Endothelial cell of umbilical vein (primary cell): ENCODE measurements around the gene ITGB2.

Source experiments
- EZH2 ChIP-seq: IDR thresholded peaks from 2 replicates; pipeline ENCODE4 v1.6.1; 2012; ENCODE audit warnings: borderline replicate concordance, low read depth, mild to moderate bottlenecking, moderate library complexity, low read length, inconsistent platforms; ENCODE audit not compliant: severe bottlenecking
- FOS ChIP-seq: IDR thresholded peaks from 2 replicates; pipeline ENCODE4 v1.6.1; 2011; ENCODE audit warnings: mild to moderate bottlenecking, low read length, moderate library complexity, borderline replicate concordance; ENCODE audit not compliant: insufficient read depth
- GATA2 ChIP-seq: IDR thresholded peaks from 2 replicates; pipeline ENCODE4 v1.7.0; 2011; ENCODE audit warnings: low read depth, mild to moderate bottlenecking, moderate library complexity, mixed read lengths, low read length; ENCODE audit not compliant: insufficient read length, insufficient read depth
- JUN ChIP-seq: IDR thresholded peaks from 2 replicates; pipeline ENCODE4 v1.6.1; 2011; ENCODE audit warnings: borderline replicate concordance, low read depth; ENCODE audit not compliant: insufficient read length, insufficient read depth
- MYC ChIP-seq: IDR thresholded peaks from one replicate; pipeline ENCODE4 v1.6.1; 2011; ENCODE audit warnings: mild to moderate bottlenecking, low read depth, low read length
- POLR2A ChIP-seq: IDR thresholded peaks from 2 replicates; pipeline ENCODE4 v1.6.1; 2012; ENCODE audit warnings: low read depth, mild to moderate bottlenecking, control low read depth, low read length
- POLR2AphosphoS5 ChIP-seq: IDR thresholded peaks from 2 replicates; pipeline ENCODE4 v1.6.1; 2012; ENCODE audit warnings: low read depth, mild to moderate bottlenecking, control low read depth, low read length, moderate library complexity; ENCODE audit not compliant: insufficient read depth
- TF ChIP-seq, protein P1 (sequence below), 2 donors: IDR thresholded peaks; 1 replicate in 1 of 2; 2 replicates in 1 of 2; pipeline ENCODE4 v1.5.1; 2011; ENCODE audit warnings: low read length in 2 of 2, mild to moderate bottlenecking in 2 of 2, moderate library complexity in 2 of 2, control low read depth in 1 of 2, inconsistent platforms in 1 of 2, low read depth in 1 of 2; ENCODE audit not compliant: insufficient read depth in 1 of 2; ENCODE audit errors: extremely low read depth in 1 of 2
- TF ChIP-seq, protein P2 (sequence below): IDR thresholded peaks from 2 replicates; pipeline ENCODE4 v1.6.1; 2011; ENCODE audit not compliant: insufficient read depth, insufficient read length

DNA sequence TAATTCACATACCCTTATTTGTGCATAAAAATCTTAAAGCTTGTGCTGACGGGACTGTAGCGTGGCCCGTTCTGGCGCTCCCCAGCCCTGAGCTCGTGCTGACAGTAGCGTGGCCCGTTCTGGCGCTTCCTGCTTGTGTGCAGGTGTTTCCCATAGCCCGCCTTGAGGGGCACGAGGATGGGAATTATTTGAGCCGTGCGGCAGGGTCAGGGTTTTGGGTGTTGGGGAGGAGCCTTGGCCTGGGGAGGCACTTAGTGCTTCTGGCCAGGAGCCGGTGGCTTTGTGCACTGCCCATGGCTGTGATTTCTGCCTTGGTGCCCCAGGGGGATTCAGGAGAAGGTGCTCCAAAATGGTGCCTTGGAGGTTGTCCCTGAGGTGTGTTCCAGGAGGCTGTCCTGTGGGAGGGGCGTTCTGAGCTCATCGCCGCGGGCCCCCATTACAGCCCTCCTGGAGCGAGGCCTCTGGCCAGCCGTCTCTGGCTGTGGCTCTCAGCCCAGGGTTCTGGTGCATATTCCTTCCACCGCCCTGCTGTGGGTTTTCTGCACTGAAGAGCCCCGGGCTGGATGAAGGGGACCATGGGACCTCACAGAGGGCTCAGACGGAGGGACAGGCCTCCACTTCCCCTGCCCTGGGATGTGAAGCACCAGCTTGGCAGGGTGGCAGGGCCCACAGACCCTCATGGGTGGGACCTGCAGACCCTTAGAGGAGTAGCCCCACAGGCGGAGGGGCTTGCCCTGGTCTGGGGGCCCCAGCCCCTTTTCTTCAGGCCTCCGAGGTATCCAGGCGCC, 25.7 kb upstream of the ITGB2 start:
- TF ChIP-seq, protein P1, sequence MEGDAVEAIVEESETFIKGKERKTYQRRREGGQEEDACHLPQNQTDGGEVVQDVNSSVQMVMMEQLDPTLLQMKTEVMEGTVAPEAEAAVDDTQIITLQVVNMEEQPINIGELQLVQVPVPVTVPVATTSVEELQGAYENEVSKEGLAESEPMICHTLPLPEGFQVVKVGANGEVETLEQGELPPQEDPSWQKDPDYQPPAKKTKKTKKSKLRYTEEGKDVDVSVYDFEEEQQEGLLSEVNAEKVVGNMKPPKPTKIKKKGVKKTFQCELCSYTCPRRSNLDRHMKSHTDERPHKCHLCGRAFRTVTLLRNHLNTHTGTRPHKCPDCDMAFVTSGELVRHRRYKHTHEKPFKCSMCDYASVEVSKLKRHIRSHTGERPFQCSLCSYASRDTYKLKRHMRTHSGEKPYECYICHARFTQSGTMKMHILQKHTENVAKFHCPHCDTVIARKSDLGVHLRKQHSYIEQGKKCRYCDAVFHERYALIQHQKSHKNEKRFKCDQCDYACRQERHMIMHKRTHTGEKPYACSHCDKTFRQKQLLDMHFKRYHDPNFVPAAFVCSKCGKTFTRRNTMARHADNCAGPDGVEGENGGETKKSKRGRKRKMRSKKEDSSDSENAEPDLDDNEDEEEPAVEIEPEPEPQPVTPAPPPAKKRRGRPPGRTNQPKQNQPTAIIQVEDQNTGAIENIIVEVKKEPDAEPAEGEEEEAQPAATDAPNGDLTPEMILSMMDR (IDR thresholded peaks at IDR 0.05; ENCODE audit: extremely low read depth in 1 of 2, insufficient read depth in 1 of 2, low read depth in 1 of 2, low read length in 2 of 2) = no peak
- TF ChIP-seq POLR2AphosphoS5 (no peak), POLR2A (no peak), EZH2 (no peak), FOS (no peak), GATA2 (no peak), JUN (no peak), MYC (no peak)
- TF ChIP-seq, protein P2, sequence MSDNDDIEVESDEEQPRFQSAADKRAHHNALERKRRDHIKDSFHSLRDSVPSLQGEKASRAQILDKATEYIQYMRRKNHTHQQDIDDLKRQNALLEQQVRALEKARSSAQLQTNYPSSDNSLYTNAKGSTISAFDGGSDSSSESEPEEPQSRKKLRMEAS = no peak
